ENCODE results near the gene IL10RA. TPM values are rescaled to one million over a fixed set of nuclear protein-coding genes. Genes with fewer than 3 reads are reported as not detected.

IL10RA gene
- total and polyA plus RNA-seq, 9 of the 15 experiments (the other 6 are each of a cell fraction or from before 2014, with no cell fraction given), result 0.17 to 17.3 (median 2.9) TPM

- TF ChIP-seq SFPQ (IDR thresholded peaks at IDR 0.05; ENCODE audit: low read depth, low read length), result no peak
- no peak for TF ChIP-seq E2F4 (CRISPR knock-in tag; IDR thresholded peaks at IDR 0.05; ENCODE audit: low read depth)
- no peak for TF ChIP-seq CGGBP1 (CRISPR knock-in tag; IDR thresholded peaks at IDR 0.05)
- no peak for TF ChIP-seq ZNF280B (CRISPR knock-in tag; IDR thresholded peaks at IDR 0.05)
- TF ChIP-seq MNT (conservative IDR thresholded peaks at IDR 0.05), result peak in 1 of 2 experiments; percentile 33; a peak in 1 of 4 replicates
- no peak for TF ChIP-seq ZZZ3 (IDR thresholded peaks at IDR 0.05)
- TF ChIP-seq ZFP1 (CRISPR knock-in tag; IDR thresholded peaks at IDR 0.05), result no peak
- no peak for TF ChIP-seq CEBPB (tag; IDR thresholded peaks at IDR 0.05)
- no peak for TF ChIP-seq RBM34 (IDR thresholded peaks at IDR 0.05; ENCODE audit: borderline replicate concordance, insufficient read depth, low read length)
- peak; percentile 63 for TF ChIP-seq SMAD4 (CRISPR knock-in tag; conservative IDR thresholded peaks at IDR 0.05)
- no peak for TF ChIP-seq RBFOX2 (IDR thresholded peaks at IDR 0.05; ENCODE audit: low read depth, low read length)
- peak; percentile 61 to 85 for TF ChIP-seq FOXA3 (CRISPR knock-in tag; conservative IDR thresholded peaks at IDR 0.05 in 1 of 2, IDR thresholded peaks at IDR 0.05 in 1 of 2)
- TF ChIP-seq NCOR1 (IDR thresholded peaks at IDR 0.05), result peak; percentile 60
- no peak for TF ChIP-seq SNRNP70 (optimal IDR thresholded peaks at IDR 0.05; ENCODE audit: low read depth, low read length)
- TF ChIP-seq ZNF324 (CRISPR knock-in tag; IDR thresholded peaks at IDR 0.05), result no peak
- TF ChIP-seq NKRF (IDR thresholded peaks at IDR 0.05; ENCODE audit: borderline replicate concordance), result no peak
- TF ChIP-seq ZNF224 (CRISPR knock-in tag; IDR thresholded peaks at IDR 0.05), result no peak
- TF ChIP-seq TGIF2 (CRISPR knock-in tag; IDR thresholded peaks at IDR 0.05), result no peak
- no peak for TF ChIP-seq DNMT1 (IDR thresholded peaks at IDR 0.05)
- no peak for TF ChIP-seq HNRNPLL (IDR thresholded peaks at IDR 0.05; ENCODE audit: low read depth, low read length, poor library complexity, severe bottlenecking)
These were observed 26.0 kb downstream of the IL10RA start (continued) for GRCh38 chr11:118012083-118012669.
